Measurements from ENCODE around the gene CAP1. TPM values are rescaled to one million over a fixed set of nuclear protein-coding genes. Genes with fewer than 3 reads are reported as not detected.

The CAP1 gene
- total RNA-seq, 1 experiment from 2014 or later = 255 TPM

- Histone ChIP-seq H3K4me1 (ENCODE audit: insufficient read depth, low read length) (no peaks in the 10 kb centered on the region), H4K8ac (replicated peaks; ENCODE audit: insufficient read length, low read depth, low read length) (no peak overlapping the region), H2BK12ac (ENCODE audit: insufficient read length, low read depth, low read length) (no peak overlapping the region), H2AFZ (ENCODE audit: low read length) (no peak overlapping the region), H3K23ac (ENCODE audit: insufficient read length, low read depth, low read length) (no peak overlapping the region), H3K4me2 (ENCODE audit: insufficient read depth, insufficient read length, low read length) (no peak overlapping the region), H2BK15ac (ENCODE audit: low read depth, low read length) (no peak overlapping the region), H2AK5ac (ENCODE audit: insufficient read length, low read length) (no peak overlapping the region), H3K27ac (ENCODE audit: insufficient read length, low read depth, low read length) (no peak overlapping the region), H3K9me3 (ENCODE audit: control insufficient read depth, low read depth, low read length) (no peaks in the 10 kb centered on the region), H3K18ac (ENCODE audit: insufficient read length, low read depth, low read length) (no peak overlapping the region), H3K79me1 (ENCODE audit: insufficient read depth, low read depth, low read length, poor library complexity, severe bottlenecking) (no peaks in the 10 kb centered on the region), H3K79me2 (ENCODE audit: insufficient read depth, low read length) (no peaks in the 10 kb centered on the region), H4K20me1 (ENCODE audit: control insufficient read depth, insufficient read depth, insufficient read length) (no peaks in the 10 kb centered on the region), H3K23me2 (ENCODE audit: insufficient read length, low read depth, low read length, poor library complexity, severe bottlenecking) (no peaks in the 10 kb centered on the region), H4K5ac (ENCODE audit: insufficient read length, low read depth, low read length) (no peak overlapping the region), H3K27me3 (ENCODE audit: insufficient read depth, low read length) (no peaks in the 10 kb centered on the region), H3K56ac (ENCODE audit: insufficient read length, low read depth, low read length) (no peak overlapping the region), H2BK120ac (ENCODE audit: low read depth, low read length, poor library complexity, severe bottlenecking) (no peak overlapping the region), H3K14ac (ENCODE audit: insufficient read depth, low read length) (no peak overlapping the region), H2BK5ac (ENCODE audit: insufficient read length, low read length) (no peak overlapping the region), H3K9ac (ENCODE audit: extremely low read depth, insufficient read length, low read length) (no peak overlapping the region), H3K4ac (ENCODE audit: low read depth, low read length) (no peak overlapping the region), H3T11ph (ENCODE audit: low read length) (no peak overlapping the region), H2BK20ac (ENCODE audit: low read depth, low read length, poor library complexity, severe bottlenecking) (no peak overlapping the region), H4K91ac (ENCODE audit: insufficient read length, low read depth, low read length) (no peak overlapping the region)
- no peak for TF ChIP-seq CTCF (conservative IDR thresholded peaks at IDR 0.05)
- no peak for DNase-seq
- no peak overlapping the region for H3K27ac Mint-ChIP-seq
- H3K36me3 Mint-ChIP-seq (ENCODE audit: insufficient read depth in 1 of 3, low read depth in 3 of 3) = peaks cover 51 to 87% (median 86%) of the 10 kb centered on the region in 3 experiments; a peak in 6 of 7 replicates
- H3K27me3 Mint-ChIP-seq (ENCODE audit: low read depth) = no peaks in the 10 kb centered on the region
- H3K9me3 Mint-ChIP-seq = no peaks in the 10 kb centered on the region
- H3K4me3 Mint-ChIP-seq = no peak overlapping the region
- no CpG with 5 or more reads among the region's 3 CpGs for WGBS (ENCODE audit: extremely low coverage, insufficient read length, low lambda C conversion rate)
- no peaks in the 10 kb centered on the region for H3K4me1 Mint-ChIP-seq
Measured at GRCh38 chr1:40067851-40068250, 27.3 kb downstream of the CAP1 start.
